Rectal smooth muscle tissue (tissue), 1 donor: Measurements from ENCODE around the gene GABRR3.

Experiments used
- H3K27ac ChIP-seq: one replicate; pipeline ENCODE4 v1.7.0; 2013; ENCODE audit warnings: low read depth, low read length, inconsistent platforms
- H3K27me3 ChIP-seq: one replicate; pipeline ENCODE4 v1.7.0; 2013; ENCODE audit warnings: low read length; ENCODE audit not compliant: control insufficient read depth, insufficient read depth
- H3K36me3 ChIP-seq: one replicate; pipeline ENCODE4 v1.7.0; 2013; ENCODE audit warnings: low read length; ENCODE audit not compliant: control insufficient read depth, insufficient read depth
- H3K4me1 ChIP-seq: one replicate; pipeline ENCODE4 v1.7.0; 2013; ENCODE audit warnings: low read length; ENCODE audit not compliant: control insufficient read depth, insufficient read depth
- H3K4me3 ChIP-seq: one replicate; pipeline ENCODE4 v1.7.0; 2013; ENCODE audit warnings: low read length
- H3K9ac ChIP-seq: one replicate; pipeline ENCODE4 v1.7.0; 2013; ENCODE audit warnings: low read length

GABRR3 gene

DNA sequence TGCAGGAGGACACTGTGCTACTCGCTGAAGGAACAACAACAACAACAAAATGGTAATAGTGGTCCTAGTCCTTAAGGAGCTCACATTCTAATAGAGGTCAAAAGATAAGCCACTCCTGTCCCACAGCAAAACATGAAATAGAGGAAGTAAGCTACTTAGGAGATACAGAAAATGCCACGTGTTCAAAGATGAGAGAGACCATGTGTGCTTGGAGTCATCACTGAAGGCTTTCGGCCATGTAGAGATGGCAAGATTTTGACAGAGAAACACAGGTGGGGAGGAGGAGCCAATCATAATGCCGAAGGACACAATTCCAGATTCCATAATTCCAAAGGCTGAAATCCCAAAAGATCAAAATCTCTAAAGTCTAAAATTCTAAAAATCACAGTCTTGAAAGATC, 38.1 kb downstream of the GABRR3 start:
- no peaks in the 10 kb centered on the region for H3K4me1 ChIP-seq

DNA sequence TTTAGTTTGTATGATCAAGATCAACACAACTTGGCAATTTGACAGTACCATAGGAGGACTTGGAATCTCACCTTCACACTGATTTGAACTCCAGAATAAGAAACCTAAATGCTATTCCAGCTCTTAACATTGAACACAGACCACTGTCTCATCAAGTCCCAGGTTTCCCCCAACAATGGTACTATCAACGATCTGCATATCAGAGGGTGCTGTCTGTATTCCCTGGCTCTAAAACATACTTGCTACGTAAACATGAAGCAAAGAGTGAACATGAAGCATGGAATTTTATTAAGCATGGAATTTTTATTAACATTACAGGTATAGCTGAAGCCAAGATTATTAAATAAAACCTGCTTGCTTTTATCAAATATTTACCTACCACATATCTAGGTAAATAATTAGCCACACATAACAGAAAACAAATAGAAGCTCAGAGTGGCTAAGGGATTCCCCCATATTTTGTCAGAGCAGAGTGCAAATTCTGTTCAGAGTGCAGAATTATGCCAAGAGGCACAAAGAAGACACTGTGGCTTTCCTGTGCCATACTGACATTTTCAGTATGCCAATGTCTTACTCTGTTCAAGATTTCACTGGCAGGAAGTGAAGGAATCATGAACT, 40.7 kb downstream of the GABRR3 start:
- Histone ChIP-seq H3K27ac (no peak overlapping the region), H3K36me3 (no peaks in the 10 kb centered on the region), H3K4me1 (peaks cover 6% of the 10 kb centered on the region), H3K9ac (no peak overlapping the region), H3K27me3 (no peaks in the 10 kb centered on the region), H3K4me3 (no peak overlapping the region)

More for the DNA sequence above, 38.1 kb downstream of the GABRR3 start:
- Histone ChIP-seq H3K27me3 (no peaks in the 10 kb centered on the region), H3K9ac (no peak overlapping the region), H3K27ac (no peak overlapping the region), H3K4me3 (no peak overlapping the region), H3K36me3 (no peaks in the 10 kb centered on the region)

DNA sequence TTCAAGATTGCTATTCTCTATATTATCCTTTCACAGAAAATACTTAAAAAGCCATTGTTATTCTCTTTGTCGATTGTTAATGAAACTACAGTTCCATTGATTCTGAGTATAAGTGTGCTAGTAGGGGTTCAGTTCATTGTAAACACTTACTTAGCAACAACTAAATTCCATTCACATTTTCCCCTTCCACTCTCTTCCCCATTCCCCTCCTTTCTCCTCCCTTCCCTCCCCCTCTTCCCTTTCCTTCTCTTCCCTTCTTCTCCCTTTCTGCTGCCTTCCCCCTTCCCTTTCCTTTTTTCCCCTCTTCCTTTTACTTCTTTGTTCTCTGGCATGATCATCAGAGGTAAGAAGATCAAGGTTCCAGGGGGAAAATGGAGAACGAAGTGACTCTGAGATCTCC, 41.6 kb downstream of the GABRR3 start:
- Histone ChIP-seq H3K36me3 (no peaks in the 10 kb centered on the region), H3K4me3 (no peak overlapping the region), H3K27ac (no peak overlapping the region), H3K27me3 (no peaks in the 10 kb centered on the region), H3K4me1 (peaks cover 6% of the 10 kb centered on the region), H3K9ac (no peak overlapping the region)

DNA sequence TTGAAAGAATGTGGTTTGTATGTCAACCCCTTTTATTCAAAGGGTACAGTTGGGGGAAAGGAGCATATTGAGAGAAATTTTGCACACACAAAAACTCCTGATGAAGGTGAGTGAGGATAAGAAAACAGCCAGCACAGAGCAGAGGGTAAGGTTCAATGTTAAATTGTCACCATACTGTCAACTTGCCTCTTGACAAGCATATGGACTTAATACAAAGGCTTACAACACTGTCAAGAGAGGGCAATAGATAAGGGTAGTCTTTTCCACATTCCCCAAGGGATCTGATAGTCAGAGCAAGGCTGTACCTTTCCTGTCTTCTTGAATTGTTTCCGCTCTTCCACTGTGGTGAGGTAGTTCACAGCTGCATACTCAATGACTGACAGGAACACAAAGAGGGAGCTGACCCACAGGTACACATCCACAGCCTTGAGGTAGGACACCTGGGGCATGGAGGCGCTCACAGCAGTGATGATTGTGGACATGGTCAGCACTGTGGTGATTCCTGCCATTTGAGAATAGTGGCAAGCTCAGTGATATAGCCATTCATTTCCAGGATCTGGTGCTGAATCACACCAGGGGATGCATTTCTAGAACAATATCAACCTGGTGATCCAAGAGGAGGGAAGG, 42.5 kb downstream of the GABRR3 start:
- Histone ChIP-seq H3K27me3 (peaks cover 2% of the 10 kb centered on the region), H3K4me1 (peaks cover 6% of the 10 kb centered on the region), H3K4me3 (no peak overlapping the region), H3K9ac (no peak overlapping the region), H3K27ac (no peak overlapping the region), H3K36me3 (no peaks in the 10 kb centered on the region)

DNA sequence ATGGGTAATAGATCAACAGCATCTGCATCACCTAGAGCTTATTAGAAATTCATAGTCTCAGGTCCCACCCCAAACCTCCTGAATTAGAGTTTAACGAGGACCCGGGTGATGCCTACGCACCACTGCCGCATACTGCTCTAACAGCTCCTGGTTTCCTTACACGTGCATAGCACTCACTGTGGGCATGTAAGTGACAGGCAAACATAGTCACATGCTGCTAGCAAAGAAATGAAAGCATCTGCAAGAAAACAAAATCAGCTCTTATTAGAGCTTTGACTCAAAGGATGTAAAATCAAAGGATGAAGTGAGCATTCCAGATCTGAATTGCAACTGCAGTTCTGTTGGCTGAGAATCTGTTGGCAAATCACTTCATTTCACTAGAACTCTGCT, 43.8 kb downstream of the GABRR3 start:
- Histone ChIP-seq H3K4me1 (peaks cover 6% of the 10 kb centered on the region), H3K27me3 (peaks cover 2% of the 10 kb centered on the region), H3K9ac (no peak overlapping the region), H3K27ac (no peak overlapping the region), H3K4me3 (peak overlapping the region; percentile 33), H3K36me3 (no peaks in the 10 kb centered on the region)

DNA sequence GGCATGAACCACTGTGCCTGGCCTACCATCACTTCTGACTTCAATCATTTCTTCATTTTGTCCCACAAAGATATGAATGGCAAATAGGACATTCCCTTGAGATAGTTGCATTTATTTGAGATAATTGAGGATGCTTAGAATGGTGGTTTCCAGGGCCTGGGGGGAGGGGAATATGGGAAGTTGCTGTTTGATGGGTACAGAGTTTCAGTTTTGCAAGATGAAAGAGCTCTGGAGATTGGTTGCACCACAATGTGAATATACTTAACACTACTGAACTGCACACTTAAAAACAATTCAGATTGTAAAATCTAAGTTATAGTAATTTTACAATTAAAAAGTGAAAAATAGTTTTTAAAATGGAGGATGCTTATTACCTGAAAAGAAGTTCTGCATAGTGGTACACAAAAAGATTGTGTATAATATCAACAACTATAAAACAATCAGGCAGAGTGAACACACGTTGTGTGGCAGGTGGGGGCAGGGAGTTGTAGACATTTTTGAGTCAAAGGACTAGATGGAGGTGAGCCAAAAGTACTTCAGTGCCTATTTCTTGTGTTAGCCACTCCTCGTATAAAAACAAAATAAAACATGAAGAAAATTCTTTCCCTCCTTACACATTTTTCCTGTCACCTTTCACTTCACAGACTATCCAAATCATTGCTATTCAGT, 44.4 kb downstream of the GABRR3 start:
- H3K4me1 ChIP-seq: peaks cover 6% of the 10 kb centered on the region
- no peaks in the 10 kb centered on the region for H3K36me3 ChIP-seq
- no peak overlapping the region for H3K27ac ChIP-seq
- peaks cover 2% of the 10 kb centered on the region for H3K27me3 ChIP-seq
- H3K9ac ChIP-seq: no peak overlapping the region
- H3K4me3 ChIP-seq: peak overlapping the region; percentile 33

DNA sequence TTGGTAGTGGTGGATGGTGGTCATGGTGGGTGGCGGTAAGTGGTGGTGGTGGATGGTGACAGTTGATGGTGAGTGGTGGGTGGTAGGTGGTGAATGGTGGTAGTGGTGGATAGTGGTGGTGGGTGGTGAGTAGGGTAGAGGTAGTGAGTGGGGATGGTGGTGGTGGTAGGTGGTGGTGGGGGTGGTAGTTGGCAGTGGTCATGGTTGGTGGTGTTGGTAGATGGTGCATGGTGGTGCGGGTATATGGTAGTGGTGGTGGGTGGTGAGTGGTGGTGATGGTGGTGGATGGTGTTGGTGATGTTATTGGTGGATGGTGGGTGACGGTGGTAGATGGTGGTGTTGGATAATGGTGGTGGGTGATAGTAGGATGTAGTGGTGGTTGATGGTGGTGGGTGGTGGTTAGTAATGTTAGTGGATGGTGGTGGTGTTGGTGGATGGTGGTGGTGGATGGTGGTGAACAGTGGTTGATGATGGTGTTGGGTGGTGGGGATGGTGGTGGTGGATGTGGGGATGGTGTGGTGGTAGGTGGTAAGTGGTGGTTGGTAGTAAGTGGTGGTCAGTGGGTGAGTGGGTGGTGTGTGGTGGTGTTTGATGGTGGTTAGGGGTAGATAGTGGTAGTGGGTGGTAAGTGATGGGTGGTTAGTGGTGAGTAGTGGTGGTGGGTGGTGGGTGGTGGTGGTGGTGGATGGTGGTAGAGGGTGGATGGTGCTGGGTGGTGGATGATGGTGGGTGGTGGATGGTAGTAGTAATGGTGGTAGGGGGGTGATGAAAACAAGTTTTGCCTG, 46.1 kb downstream of the GABRR3 start:
- no peaks in the 10 kb centered on the region for H3K36me3 ChIP-seq
- H3K27me3 ChIP-seq: peaks cover 2% of the 10 kb centered on the region
- no peak overlapping the region for H3K4me3 ChIP-seq

DNA sequence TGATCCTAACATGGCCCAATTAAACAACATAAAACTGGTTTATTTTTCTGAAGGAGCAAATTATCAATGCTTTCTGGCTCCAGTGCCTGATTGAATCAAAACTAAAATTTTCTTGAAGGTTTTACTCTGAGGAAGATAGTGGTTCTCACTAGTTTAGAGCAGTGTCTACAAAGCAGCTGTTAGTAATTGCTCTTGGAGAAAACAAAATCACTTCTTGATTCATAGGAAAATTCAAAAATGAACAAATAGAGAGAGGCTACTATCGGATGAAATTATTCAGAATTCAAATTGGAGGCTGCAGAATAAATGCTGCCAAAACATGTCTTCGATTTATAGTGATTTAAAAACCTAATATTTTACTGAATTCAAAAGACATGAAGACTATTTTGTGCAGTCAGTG, 47.8 kb downstream of the GABRR3 start:
- Histone ChIP-seq H3K4me1 (peaks cover 11% of the 10 kb centered on the region), H3K9ac (no peak overlapping the region), H3K36me3 (no peaks in the 10 kb centered on the region), H3K27ac (no peak overlapping the region), H3K27me3 (peaks cover 2% of the 10 kb centered on the region), H3K4me3 (no peak overlapping the region)

More for the DNA sequence above, 46.1 kb downstream of the GABRR3 start:
- Histone ChIP-seq H3K4me1 (peaks cover 10% of the 10 kb centered on the region), H3K27ac (no peak overlapping the region), H3K9ac (no peak overlapping the region)

DNA sequence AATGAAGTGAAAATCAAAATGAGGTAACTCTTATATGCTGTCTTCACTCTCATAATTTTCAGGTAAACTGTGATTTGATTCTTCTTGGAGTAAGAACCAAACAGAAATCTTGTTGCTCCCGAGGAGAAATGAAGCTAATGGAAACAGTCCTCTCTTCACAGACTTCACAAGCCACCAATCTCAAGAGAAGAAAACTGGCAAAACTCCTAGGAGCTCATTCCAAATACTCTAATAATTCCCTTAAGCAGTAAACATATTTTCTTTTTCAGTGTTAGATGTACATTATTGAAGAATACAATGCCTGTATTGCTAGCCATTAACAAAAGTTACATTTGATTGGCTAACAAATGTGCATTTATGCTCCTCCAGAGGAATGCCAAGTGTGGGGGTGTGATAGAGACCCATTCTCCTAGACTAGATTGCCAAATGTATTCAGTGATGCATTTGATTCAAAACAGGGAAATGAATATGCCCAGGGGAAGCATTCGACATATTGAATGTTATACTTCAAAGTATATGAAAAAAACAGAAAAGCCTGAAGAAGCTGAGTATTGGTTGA, 51.1 kb downstream of the GABRR3 start:
- H3K27ac ChIP-seq: no peak overlapping the region
- H3K9ac ChIP-seq: no peak overlapping the region
- H3K27me3 ChIP-seq: peaks cover 2% of the 10 kb centered on the region

DNA sequence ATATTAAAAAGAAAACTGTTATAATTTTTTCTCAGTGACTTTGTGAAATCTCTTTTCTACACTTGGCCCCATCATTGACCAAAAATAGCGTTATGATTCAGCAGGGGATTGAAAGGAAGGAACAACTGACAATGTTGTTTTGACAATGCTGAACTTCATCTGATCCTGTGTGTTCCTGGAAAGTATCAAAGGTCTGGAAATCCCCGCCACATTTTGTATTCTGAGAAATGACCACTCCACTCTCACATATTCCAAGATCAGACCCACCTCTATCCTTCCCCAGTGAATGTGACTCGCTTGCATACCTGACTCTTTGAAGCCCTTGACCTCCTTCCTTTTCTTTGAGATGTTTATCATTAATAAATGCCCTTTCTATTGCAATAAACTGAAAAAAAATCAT, 53.2 kb downstream of the GABRR3 start:
- no peak overlapping the region for H3K4me3 ChIP-seq
- peaks cover 10% of the 10 kb centered on the region for H3K4me1 ChIP-seq
- H3K27ac ChIP-seq: peak overlapping the region; percentile 53
- H3K27me3 ChIP-seq: no peaks in the 10 kb centered on the region
- H3K36me3 ChIP-seq: no peaks in the 10 kb centered on the region
- no peak overlapping the region for H3K9ac ChIP-seq

More for the DNA sequence above, 51.1 kb downstream of the GABRR3 start:
- Histone ChIP-seq H3K36me3 (no peaks in the 10 kb centered on the region), H3K4me1 (peaks cover 10% of the 10 kb centered on the region), H3K4me3 (no peak overlapping the region)

DNA sequence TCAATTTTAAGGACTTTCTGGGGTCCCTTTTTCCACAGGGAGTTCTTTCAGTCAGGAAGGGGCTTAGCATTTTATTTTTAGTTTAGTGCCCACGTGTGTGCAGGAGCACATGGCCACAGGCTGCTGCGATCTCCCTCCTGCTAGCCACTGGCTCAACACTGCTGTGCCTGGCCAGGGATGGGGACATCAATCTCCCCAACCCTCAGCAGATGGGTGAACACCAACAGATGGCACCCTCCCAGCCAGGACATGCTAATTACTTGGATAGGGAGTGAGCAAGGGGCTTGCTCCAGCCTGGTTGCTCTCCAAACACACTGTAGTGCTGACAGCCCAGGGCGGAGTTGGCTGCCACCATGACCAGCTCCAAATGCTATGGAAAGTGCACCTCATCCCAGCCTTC, 55.5 kb downstream of the GABRR3 start:
- no peaks in the 10 kb centered on the region for H3K27me3 ChIP-seq
- H3K36me3 ChIP-seq: no peaks in the 10 kb centered on the region
- H3K4me1 ChIP-seq: peaks cover 10% of the 10 kb centered on the region
- no peak overlapping the region for H3K9ac ChIP-seq
- no peak overlapping the region for H3K4me3 ChIP-seq
- H3K27ac ChIP-seq: no peak overlapping the region

DNA sequence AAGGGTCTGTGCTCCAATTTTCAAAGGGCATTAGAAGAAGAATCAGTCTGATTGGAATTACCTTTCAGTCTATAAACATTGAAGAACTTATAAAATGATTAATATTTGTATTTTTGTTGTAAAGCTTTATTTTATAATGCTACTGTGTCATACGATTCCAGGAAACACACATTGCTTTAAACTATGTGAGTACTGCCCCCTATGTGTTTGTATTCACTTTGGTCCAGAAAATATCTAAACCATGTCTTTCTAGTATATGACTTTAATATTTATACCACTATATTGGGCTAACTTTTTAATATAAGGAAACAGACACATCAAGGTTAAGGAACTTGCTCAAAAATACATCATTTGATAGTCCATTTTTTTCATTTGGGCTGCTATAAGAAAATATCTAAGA, 59.6 kb downstream of the GABRR3 start:
- no peak overlapping the region for H3K9ac ChIP-seq
- H3K4me1 ChIP-seq: peaks cover 2% of the 10 kb centered on the region
- H3K27me3 ChIP-seq: no peaks in the 10 kb centered on the region
- no peaks in the 10 kb centered on the region for H3K36me3 ChIP-seq
- no peak overlapping the region for H3K27ac ChIP-seq
- H3K4me3 ChIP-seq: no peak overlapping the region
